Subcutaneous adipose tissue (tissue), 4 donors: ENCODE results near the gene MT3. TPM values are rescaled to one million over a fixed set of nuclear protein-coding genes. Genes with fewer than 3 reads are reported as not detected.

Experiments used
- total RNA-seq, 4 donors: library from RNA; depleted of rRNA; stranded (reverse); fragments of >200 nt; gene quantifications; one replicate each; pipeline ENCODE4 v1.1.0, GENCODE V29; 2016
- TF ChIP-seq, protein P1 (sequence below): fragments of 450-650 bp; IDR thresholded peaks from one replicate; pipeline ENCODE4 v1.5.1; 2016; ENCODE audit warnings: low read depth, mild to moderate bottlenecking, control low read depth, antibody characterized with exemption, moderate library complexity

MT3 gene
- total RNA-seq, 4 donors from 2014 or later: 2.0 TPM; not detected in 3

DNA sequence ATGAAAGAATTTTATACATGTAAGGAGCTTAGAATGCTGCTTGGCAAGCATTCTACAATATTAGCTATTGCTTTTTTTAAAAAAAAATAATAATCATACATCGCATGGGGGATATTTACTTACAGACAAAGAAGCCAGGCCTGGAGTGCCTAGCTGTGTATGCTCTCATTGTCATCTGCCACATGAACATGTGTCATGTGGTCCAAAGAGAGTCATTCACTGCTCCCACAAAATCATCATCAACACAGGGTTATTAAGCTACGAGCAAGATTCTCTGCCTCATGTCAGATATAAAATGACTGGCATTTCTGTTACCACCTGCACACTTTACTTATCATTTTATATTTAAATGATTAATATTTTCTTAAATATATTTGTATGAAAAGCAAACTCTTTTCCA is 34.3 kb downstream of the MT3 start:
- TF ChIP-seq, protein P1, sequence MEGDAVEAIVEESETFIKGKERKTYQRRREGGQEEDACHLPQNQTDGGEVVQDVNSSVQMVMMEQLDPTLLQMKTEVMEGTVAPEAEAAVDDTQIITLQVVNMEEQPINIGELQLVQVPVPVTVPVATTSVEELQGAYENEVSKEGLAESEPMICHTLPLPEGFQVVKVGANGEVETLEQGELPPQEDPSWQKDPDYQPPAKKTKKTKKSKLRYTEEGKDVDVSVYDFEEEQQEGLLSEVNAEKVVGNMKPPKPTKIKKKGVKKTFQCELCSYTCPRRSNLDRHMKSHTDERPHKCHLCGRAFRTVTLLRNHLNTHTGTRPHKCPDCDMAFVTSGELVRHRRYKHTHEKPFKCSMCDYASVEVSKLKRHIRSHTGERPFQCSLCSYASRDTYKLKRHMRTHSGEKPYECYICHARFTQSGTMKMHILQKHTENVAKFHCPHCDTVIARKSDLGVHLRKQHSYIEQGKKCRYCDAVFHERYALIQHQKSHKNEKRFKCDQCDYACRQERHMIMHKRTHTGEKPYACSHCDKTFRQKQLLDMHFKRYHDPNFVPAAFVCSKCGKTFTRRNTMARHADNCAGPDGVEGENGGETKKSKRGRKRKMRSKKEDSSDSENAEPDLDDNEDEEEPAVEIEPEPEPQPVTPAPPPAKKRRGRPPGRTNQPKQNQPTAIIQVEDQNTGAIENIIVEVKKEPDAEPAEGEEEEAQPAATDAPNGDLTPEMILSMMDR: no peak

DNA sequence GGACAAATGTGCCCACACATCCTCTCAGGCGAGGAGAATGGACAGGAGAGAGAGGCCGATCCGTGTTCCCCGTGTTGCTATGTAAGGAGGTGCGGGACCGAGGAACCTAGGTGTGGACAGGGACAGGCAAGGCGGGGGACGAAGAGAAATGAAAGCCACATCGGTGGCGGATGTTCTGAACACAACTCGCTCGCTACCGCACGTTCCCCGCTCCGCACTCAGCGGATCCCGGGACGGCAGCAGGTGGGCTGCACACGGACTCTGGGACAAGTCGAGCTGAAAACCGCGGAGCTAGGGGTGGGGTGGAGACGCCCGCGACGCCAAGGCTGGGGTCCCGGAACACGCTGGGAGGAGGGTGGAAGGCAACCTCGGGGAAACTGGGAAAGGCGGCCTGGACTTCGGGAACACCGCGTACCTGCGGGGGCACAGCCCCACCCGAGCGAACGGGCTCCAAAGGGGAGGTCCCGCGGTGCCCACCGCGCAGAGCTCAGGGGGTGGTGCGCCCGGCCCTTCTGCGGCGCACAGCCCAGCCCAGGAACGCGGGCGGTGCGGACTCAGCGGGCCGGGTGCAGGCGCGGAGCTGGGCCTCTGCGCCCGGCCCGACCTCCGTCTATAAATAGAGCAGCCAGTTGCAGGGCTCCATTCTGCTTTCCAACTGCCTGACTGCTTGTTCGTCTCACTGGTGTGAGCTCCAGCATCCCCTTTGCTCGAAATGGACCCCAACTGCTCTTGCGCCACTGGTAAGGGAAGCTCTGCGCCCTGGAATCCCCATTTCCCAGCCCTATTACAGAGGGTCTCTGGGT is 36.0 kb downstream of the MT3 start, which contains the start of gene MT1E:
Gene MT1E, plus strand, starts transcription at position 642 of the 803 bp plus-strand sequence. Its CDS starts 71 bp downstream, at position 713.
- TF ChIP-seq, protein P1: no peak

DNA sequence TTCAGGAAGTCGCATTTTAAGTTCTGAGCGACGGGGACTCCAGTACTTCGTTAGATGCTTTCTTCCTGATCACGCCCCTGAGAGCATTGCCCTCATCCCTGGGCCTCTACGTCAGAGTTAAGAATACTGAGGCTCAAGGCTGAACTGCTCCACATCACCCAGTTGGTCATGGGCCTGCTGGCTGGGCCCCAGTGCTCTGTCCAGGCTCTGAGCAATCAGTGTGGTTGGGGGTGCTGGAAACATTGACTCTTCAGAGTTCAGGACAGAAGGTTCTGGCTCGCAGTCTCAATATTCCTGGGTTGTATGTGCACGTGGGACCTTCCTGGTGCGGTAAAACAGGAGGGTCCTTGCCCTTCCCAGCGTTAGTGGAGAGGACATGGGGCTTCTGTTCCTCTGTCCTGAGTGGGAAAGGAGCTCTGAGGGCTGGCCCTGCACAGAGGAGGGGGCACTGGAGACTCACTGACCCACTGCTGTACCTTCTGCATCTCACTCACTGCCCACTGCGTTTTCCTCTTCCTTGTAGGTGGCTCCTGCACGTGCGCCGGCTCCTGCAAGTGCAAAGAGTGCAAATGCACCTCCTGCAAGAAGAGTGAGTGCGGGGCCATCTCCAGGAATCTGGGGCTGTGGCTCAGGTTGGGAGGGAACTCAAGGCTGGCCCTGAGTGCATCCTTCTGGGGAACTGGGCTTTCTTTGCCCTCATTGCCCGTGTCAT is 36.8 kb downstream of the MT3 start:
- TF ChIP-seq, protein P1: no peak

DNA sequence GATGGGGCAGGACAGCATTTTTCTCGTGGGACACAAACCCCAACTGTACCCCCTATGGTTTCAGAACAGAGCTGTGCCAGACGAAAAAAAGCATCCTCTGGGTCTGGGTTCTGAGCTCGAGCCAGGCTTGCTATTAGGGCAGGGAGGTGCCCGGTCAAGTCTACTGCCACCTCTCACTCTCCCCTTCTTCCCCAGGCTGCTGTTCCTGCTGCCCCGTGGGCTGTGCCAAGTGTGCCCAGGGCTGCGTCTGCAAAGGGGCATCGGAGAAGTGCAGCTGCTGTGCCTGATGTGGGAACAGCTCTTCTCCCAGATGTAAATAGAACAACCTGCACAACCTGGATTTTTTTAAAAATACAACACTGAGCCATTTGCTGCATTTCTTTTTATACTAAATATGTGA is 37.4 kb downstream of the MT3 start:
- TF ChIP-seq, protein P1: no peak

DNA sequence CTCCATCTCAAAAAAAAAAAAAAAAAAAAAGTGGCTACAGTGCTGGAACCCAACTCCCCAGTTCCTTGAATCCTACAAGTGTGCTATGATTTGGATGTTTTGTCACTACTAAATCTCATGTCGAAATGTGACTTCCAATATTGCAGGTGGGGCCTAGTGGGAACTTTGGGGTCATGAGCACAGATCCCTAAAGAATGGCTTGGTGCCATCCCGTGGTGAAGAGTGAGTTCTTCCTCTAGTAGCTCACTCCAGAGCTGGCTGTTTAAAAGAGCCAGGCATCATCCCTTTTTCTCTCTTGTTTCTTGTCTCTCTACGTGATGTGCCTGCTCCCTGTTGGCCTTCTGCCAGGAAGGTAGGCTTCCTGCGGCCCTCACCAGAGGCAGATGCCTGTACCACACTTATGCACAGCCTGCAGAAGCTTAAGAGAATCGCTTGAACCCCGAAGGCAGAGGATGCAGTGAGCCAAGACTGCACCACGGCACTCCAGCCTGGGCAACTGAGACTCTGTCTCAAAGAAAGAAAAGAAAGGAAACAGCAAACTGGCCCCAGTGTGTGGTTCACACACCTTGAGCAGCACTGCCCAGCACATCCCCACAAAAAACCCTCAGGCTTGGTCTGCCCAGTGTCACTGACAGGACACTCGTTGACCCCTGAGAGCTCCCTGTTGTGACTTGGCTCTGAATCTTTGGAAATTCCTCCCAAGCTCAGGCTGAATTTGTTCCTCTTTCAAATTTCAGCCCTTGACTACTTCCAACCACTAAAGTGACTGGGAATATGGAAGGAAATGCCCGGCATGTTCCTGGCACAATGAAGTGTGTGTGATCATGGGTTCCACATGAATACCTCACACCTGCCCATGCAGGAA is 39.4 kb downstream of the MT3 start:
- TF ChIP-seq, protein P1: no peak

DNA sequence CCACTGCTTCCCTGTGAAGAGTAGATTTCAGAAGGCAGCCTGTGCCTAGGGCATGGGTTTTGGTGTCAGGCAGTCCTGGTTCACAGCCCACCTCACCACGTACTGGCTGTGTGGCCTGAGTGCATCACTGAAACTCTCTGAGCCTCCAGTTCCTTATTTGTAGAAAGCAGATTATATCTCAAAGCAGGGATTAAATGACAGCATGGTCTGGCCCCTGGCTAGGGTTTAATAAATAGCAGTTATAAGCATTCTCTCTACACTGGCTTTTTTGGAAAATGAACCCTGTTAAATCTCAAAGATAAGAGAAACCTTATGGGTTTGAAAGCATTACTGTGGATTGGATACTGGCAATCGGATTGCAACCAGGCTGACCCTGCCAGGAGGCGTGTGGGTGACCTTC is 40.2 kb downstream of the MT3 start:
- TF ChIP-seq, protein P1: no peak
